GM12892 (cell line): ENCODE measurements around the gene TMEM94.

ENCODE experiments used
- DNase-seq: peaks from one replicate; pipeline ENCODE4 v3.0.0; 2011; ENCODE audit not compliant: insufficient read length
- FAIRE-seq: peaks from 2 replicates; lab custom pipeline; 2011; peaks lifted over from hg19 to GRCh38; lab: Jason Lieb, UNC
- POLR2A ChIP-seq: IDR thresholded peaks from 2 replicates; pipeline ENCODE4 v1.6.1; 2011; ENCODE audit warnings: low read depth, low read length, control low read depth
- POLR2AphosphoS5 ChIP-seq: IDR thresholded peaks from 2 replicates; pipeline ENCODE4 v1.6.1; 2011; ENCODE audit warnings: low read depth, low read length, control low read depth
- TAF1 ChIP-seq: IDR thresholded peaks from 2 replicates; pipeline ENCODE4 v1.6.1; 2011; ENCODE audit warnings: low read depth, mild to moderate bottlenecking, control low read depth, low read length, borderline replicate concordance

The TMEM94 gene

DNA sequence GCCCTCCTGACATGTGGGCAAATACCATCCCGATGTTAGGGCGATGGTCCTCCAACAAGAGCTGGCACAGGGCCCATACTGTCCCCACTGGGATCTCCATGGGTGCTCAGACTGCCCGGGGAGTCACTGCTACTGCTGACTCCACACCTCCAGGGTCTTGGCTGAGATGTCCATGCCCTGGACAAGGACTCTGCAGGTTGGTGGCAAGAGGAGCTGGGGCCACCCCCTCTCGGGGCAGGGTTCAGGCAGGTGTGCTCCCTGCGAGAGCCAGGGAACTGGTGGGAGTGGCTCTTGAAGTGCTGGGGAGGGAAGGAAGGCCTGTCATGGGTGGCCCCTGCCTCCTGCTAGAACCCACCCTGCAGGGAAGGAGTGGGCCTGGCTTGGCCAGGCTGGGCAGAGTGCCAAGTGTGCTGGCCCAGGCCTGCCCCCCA lies 52.5 kb downstream of the TMEM94 start:
- DNase-seq (no peak), FAIRE-seq (no peak)
- TF ChIP-seq TAF1 (no peak), POLR2A (no peak), POLR2AphosphoS5 (no peak)

DNA sequence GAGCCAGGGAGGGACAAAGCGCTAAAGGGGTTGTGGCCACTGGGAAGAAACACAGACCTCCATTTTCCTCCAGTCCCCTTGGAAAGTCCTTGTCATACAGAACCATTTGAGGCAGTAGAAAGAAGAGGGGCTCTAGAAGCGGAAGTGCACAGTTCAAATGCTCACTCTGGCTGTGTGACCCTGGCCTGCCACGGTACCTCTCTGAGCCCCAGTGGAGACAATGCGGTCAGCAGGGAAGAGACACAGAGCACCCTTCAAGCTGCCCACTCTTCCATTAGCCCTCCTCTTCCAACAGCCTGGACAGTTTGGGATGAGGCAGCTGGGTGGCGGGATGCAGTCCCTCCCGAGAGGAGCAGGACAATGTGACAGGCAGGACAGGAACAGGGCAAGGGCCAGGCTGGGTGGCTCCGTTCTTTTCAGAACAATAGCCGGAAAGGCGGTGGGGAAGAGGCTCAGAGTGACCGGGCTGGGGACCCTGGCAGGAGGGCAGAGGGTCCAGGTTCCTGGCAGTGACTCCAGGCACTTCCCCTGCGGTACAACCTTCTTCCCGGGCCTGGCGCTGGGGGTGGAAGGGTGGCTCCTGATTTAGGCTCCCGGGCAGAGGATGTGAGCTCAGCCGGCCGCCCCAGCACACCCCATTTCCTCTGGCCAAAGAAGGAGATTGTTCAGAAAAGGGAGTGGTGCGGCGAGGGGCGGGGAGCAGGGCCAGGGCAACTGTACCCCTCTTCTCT lies 53.3 kb downstream of the TMEM94 start:
- DNase-seq (no peak), FAIRE-seq (no peak)
- TF ChIP-seq POLR2AphosphoS5 (no peak), POLR2A (no peak), TAF1 (no peak)

DNA sequence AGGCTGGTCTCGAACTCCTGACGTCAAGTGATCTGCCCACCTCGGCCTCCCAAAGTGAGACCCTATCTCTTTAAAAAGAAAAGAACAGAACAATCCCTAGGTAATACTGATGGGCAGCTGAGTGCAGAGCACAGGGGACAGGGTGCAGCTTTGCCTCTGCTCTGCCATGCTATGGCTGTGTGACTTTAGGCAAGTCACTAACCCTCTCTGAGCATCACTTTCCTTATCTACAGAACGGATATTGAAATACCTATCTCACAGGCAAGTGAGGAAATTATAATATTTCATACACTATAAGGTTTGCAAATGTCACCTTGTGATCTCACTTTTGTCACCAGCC lies 54.8 kb downstream of the TMEM94 start:
- FAIRE-seq (no peak), DNase-seq (no peak)
- TF ChIP-seq POLR2AphosphoS5 (no peak), TAF1 (no peak), POLR2A (no peak)

DNA sequence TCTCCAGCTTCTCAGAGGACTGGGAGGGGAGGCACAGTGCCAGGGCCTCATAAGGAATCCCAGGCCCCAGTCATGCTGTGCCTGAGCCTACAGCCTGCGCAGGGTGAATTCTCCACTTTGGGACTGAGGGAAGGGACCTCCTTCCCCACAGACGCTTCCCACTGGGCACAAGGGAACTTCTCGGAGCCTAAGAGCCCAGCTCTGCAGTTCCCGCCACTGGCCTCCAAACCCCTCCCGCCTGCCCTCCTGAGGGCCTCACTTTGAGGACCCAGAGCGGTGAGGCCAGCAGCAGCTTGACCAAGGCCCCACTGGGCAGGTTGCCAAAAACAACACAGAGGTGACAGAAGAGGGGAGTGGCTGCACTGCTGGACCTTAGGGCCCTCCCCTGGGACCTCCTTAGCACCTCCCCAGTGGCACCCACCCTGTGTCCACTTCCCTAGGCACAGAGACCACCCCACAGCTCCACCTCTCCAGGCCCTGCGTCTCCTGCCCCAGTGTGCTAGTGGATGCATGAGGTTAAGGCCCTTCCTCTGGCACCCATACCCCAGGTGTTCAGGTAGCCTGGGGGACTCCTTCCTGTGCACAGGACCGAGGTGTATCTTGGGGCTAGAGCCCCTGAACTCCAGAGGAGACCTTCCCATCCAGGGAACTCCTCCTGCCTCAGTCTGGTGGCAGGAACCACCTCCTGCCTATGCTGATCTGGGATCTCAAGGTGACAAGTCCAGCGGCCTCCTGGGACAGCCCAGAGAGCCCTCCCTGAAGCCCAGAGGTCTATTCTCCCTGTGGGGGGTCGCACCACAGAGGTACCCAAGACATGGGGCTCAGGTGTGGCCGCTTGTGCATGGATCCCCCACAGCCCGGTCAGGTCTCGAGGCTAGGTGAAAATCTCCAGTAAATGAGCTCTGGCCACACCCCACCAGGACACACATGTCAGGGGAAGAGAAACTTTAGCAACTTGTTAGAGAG lies 55.5 kb downstream of the TMEM94 start:
- TF ChIP-seq POLR2AphosphoS5: no peak
- TF ChIP-seq TAF1: no peak
- TF ChIP-seq POLR2A: no peak
- FAIRE-seq: no peak
- no peak for DNase-seq

DNA sequence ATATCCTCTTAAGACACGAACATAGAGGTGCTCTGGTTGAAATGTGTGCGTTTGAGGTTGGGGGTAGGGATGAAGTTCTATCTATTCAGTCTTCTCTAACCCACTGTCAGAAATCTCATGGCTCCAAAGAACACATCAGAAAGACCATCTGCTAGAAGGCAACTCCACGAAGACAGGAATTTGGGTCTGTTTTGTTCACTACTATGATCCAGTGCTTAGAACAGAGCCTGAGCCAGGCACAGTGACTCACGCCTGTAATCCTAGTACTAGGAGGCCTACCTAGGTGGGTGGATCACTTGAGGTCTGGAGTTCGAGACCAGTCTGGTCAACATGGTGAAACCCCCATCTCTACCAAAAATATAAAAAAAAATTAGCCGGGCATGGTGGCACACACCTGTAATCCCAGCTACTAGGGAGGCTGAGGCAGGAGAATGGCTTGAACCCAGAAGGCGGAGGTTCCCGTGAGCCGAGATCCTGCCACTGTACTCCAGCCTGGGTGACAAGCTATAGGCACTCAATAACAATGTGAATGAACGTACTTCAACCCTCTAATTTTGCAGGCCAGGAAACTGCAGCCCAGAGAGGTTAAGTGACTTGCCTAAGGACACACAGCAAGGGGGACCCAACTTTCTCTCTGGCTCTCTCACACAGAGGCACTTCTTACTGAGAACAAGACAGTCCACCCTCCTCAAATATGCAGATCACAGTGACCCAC lies 56.6 kb downstream of the TMEM94 start:
- no peak for DNase-seq
- TF ChIP-seq TAF1: no peak
- no peak for TF ChIP-seq POLR2AphosphoS5
- no peak for TF ChIP-seq POLR2A
- no peak for FAIRE-seq

DNA sequence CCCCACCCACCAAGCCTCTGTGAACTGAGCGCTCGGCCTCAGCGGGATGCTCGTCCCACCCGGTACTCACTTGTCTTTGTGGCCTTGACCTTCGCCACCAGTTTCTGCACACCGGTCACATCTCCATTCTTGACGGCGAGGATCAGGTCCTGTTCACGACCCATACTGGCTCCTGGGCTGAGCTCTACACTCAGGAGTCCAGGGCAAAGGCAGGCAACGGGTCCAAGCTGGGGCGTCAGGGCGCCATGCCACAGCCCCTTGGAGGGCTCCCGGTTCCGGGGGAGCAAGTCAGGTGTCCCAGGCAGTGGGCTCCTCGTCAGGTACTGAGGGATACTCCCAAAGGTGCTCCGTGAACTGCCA lies 57.2 kb downstream of the TMEM94 start:
- no peak for TF ChIP-seq POLR2AphosphoS5
- no peak for TF ChIP-seq POLR2A
- TF ChIP-seq TAF1: no peak
- DNase-seq (no peak), FAIRE-seq (no peak)

DNA sequence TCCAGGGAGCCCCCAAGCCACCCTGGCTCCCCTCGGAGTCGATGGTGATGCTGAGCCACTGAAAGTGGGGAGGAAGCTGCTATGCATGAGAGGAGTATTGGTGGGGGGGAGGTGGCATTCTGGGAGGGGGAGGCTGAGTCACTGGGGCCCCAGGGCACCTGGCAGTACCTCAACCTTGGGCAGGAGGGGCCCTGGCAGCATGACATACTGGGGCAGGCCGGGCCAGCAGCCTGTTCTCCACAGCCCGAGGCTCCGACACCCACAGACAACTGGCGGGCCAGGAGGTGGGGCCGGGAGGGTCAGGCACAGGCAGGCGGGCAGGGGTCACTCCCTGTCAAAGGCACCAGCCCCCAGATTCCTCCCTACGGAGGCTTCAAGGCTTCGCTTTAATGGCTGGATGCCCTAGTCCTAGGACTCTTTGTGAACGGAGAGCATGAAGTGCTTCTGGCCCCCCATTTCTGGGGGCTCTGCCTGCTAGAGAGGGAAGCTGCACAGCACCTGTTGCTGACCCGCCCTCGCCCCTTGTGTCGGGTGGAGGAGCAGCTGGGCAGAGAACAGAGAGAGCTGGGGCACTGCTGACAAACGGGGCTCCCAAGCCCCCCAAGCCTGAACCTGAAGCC lies 58.0 kb downstream of the TMEM94 start:
- TF ChIP-seq POLR2AphosphoS5 (no peak), TAF1 (no peak), POLR2A (no peak)
- no peak for FAIRE-seq
- no peak for DNase-seq

DNA sequence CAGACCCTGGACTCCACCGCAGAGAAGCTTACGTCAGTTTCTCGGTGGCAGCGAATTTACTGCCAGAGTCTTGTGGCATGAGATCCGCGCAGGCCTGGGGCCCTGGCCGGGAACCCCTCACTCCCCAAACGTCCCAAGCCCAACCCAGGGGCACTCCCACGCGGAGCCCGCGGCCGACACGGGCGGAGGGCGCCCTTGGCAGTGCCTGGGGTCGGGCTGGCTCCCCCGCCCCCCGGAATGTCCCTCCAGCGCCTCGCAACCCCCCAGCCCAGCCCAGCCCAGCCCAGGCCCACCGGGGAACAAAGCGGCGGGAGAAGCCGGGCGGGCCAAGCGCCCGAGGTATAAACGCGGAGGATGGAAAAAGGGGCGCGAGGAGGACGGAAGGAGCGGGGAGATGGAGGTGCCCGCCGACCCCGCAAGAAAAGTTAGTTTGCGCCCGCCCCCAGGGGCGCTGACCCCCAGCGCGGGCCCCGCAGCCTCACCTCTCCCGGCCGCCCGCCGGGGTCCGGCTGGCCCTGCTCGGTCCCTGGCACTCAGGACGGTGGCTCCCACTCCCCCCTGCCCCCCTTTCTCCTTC lies 58.6 kb downstream of the TMEM94 start:
- FAIRE-seq (no peak), DNase-seq (no peak)
- TF ChIP-seq POLR2AphosphoS5: no peak
- TF ChIP-seq POLR2A: no peak
- no peak for TF ChIP-seq TAF1

DNA sequence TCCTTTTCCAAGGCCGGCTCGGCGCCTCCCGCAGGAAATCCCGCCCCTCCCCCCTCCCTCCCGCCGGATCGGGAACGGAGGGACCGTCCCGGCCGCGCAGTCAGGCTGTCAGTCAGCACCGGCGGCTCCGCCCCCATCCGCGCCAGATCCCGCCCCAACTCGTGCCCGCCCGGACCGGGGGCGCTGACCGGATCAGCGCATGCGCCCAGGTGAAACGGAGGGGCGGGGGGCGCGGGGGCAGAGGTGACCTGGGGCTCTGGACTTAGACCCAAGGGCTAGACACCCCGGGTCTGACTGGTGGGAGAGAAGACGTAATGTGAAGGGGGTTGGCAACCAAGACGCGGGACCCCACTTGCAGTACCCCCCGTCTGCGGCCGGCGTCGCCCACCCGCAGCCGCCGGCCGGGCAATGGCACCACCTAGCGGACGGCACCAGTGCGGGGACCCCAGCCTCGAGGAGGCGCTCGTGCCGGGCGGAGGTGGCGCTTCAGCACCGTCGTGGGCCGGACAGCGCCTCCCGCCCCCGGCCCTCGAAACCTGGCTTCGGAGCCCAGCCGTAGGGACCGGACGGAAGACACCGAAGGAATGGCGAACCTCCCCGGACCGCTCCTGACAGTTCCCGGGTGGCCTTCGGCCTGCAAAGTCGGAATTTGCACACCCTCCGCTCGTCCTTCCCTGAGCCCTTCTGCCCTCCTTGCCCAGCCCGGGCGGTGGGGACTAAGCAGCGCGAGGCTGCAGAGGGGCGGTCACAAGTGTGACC lies 59.2 kb downstream of the TMEM94 start, which contains the start of gene CASKIN2:
CASKIN2 (minus strand) TSS at position 42 of the 759 bp plus-strand sequence. CDS start 1,733 bp downstream, outside the sequence.
- FAIRE-seq (peak; percentile 91), DNase-seq (peak; percentile 94)
- TF ChIP-seq POLR2A: no peak
- TF ChIP-seq TAF1: no peak
- no peak for TF ChIP-seq POLR2AphosphoS5

DNA sequence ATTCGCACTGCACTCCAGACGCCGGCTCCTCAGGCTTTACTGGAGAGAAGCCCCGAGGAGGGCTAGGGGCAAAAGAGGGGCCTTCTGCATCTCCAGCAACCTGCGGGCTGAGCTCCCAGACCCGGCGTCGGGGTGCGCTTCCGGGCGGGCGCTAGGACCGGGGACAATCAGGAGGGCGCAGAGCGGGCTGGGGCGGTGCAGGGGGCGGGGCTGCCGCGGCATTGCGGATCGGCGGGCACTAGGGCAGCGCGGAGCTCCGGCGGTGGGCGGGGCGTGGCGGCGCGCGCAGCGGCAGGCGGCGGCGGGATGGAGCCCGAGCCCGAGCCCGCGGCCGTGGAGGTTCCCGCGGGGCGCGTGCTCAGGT lies 59.8 kb downstream of the TMEM94 start, which contains the start of gene TSEN54:
TSEN54 (plus strand) TSS at position 274 of the 364 bp plus-strand sequence; CDS start at position 307, 33 bp downstream.
- no peak for TF ChIP-seq POLR2A
- TF ChIP-seq TAF1: no peak
- no peak for TF ChIP-seq POLR2AphosphoS5
- DNase-seq (peak; percentile 99), FAIRE-seq (peak; percentile 97)

DNA sequence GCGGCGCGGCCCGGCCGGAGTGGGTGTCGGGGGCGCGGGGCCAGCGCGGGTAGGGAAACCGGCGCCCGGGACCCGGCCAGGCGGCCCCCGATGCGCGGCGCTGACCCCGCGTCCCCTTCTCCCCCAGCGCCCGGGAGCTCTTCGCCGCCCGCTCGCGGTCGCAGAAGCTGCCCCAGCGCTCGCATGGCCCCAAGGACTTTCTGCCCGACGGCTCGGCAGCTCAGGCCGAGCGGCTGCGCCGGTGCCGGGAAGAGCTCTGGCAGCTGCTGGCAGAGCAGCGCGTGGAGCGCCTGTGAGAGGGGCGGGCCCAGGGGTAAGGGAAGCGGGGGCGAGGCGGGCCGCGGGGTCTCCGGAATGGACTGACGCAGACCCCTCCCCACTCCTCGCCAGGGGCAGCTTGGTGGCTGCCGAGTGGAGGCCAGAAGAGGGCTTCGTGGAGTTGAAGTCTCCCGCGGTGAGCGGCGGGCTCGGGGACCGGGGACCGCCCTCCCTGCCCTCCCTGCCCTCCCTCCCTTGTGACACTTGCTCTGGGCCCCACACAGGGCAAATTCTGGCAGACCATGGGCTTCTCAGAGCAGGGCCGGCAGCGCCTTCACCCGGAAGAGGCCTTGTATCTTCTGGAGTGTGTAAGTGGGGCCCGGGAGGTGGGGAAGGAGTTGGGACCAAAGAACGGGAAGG lies 60.3 kb downstream of the TMEM94 start:
- TF ChIP-seq TAF1: no peak
- TF ChIP-seq POLR2AphosphoS5: no peak
- no peak for TF ChIP-seq POLR2A
- DNase-seq (peak; percentile 60), FAIRE-seq (no peak)
